T1000 (cell line): Measurements from ENCODE around the gene FLOT2.
"Not testable (repeated sequence)": the region's sequence is repeated elsewhere in the genome, so short reads cannot be mapped to it uniquely, and the experiment has no call there.

ENCODE experiments used
- DNase-seq: peaks from one replicate; lab custom pipeline; 2025; ENCODE audit warnings: mixed read lengths; lab: John Stamatoyannopoulos, UW

The FLOT2 gene

GRCh38 chr17:28873839-28874238 is 23.7 kb downstream of the FLOT2 start:
- DNase-seq, result no peak

- no peak for DNase-seq
Measured at GRCh38 chr17:28871056-28871579, 26.4 kb downstream of the FLOT2 start.

- DNase-seq, result no peak
Measured at GRCh38 chr17:28867276-28867675, 30.3 kb downstream of the FLOT2 start.

- no peak for DNase-seq
Measured at GRCh38 chr17:28865946-28866752, 31.4 kb downstream of the FLOT2 start.

DNA sequence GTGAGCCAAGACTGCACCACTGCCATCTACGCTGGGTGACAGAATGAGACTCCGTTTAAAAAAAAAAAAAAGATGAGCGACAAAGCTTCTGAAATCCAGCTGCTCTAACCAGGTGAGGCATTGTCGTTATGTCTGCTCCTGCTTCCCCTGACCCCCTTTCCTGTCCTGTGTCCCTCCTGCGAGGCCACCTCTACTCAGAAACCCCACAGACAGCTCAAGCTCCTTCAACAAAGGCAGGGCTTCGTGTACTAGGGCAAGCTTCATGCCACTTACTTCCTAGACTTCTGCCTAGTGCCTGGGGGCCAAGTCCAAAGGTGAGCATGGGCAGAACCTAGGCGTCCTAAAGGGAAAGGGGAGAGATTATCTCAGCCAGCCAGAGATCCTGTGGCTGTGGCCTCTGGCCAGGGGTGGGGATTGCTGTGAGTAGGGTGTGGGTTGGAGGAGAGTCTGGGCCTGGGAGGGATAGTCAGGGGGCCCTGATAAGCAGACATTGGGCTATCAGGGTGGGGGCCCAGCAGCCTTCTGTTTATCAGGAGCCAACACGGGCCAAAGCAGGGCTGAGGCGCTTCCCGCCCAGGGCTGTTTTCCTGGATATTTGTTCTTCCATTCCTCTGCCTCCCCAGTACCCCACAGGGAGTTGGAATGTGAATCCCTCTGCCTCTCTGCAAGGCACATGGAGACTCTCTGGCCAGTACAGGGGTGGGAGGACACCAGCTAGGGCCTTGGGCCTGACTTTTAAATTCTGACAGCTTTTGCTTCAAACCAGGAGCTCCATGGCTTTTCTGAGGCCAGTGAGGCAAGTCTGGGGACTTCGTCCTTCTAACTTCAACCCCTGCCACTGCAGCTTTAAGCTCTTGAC is 32.3 kb downstream of the FLOT2 start:
- no peak for DNase-seq

DNA sequence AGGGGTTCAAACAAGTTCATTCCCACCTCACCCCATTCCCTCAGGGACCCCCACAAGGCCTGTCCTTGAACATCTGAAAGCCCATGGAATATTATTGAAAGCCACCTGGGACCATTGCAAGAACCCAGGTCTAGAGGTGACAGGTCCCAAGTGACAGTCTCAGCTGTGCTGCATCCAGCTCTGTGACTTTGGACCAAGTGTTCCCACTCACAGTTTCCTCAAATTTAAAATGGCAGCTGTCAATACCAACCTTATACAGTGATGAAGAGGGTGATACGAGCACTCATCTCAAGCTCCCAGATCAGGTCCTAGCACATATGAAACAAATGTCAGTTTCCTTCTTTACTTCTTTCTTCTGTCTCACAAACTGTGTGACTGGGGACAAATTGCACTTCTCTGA is 33.6 kb downstream of the FLOT2 start:
- DNase-seq, result no peak

- DNase-seq, result no peak
Measured at GRCh38 chr17:28862561-28862960, 35.0 kb downstream of the FLOT2 start.

- no peak for DNase-seq
Measured at GRCh38 chr17:28861393-28862203, 35.9 kb downstream of the FLOT2 start.

- DNase-seq, result no peak
Measured at GRCh38 chr17:28860363-28860808, 37.1 kb downstream of the FLOT2 start.

DNA sequence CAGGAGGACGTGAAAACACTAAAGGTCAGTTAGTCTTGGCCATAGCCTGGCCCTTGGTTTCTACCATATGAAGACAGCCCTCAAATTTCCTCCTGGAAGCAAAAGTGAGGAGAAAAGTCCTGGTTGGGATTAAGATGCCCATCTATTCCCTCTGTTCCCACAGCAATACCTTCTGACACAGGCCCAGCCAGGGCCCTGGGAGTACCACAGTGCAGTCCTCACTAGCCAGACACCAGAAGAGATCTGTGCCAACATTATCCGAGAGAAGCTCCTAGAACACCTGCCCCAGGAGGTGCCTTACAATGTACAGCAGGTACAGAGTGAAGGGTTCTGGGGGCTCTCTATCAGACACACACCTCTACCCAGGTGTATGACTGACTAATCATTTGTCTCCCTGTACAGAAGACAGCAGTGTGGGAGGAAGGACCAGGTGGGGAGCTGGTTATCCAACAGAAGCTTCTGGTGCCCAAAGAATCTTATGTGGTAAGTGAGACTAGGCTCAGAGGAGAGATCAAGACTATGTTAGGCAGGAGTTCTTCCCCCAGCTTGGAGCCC is 38.7 kb downstream of the FLOT2 start:
- DNase-seq, result no peak

- no peak for DNase-seq
Measured at GRCh38 chr17:28857905-28858800, 39.4 kb downstream of the FLOT2 start.

- DNase-seq, result no peak
Measured at GRCh38 chr17:28856028-28856574, 41.4 kb downstream of the FLOT2 start.

DNA sequence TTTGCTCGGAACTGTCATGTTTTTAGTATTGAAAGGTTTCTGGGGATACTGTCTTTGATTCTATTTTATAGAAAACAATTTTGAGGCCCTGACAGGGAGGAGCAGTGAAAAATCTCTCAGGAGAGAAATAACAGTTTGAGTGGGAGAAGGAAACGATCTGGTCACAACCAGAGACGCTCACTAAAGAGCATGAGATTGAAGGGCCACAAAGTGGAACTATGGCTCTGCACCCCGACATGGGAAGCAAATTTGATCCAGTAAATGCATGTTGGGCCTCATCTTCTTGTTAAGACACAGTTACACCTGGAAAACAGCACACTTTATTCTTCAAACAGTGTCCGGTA is 42.2 kb downstream of the FLOT2 start:
- no peak for DNase-seq

GRCh38 chr17:28854457-28855335 is 42.8 kb downstream of the FLOT2 start, which contains the start of gene ERAL1:
Gene ERAL1 (plus strand): TSS chr17:28855016. CDS start chr17:28855035, 19 bp downstream.
- DNase-seq, result peak; percentile 77

DNA sequence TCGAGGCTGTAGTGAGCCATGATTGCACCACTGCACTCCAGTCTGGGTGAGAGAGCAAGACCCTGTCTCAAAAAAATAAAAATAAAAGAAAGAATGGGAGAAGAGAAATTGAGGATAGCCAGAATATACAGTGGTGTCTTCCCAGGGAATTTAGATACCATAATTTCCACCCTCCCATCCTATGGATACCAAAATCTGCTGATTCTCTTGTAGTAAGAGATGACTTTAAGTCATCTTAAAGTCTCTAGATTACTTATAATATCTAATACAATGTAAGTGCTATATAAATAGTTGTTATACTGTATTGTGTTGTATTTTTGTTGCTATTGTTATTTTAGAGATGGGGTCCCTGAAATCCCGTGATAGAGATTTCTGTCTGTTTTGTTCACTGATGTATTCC is 44.2 kb downstream of the FLOT2 start:
- no peak for DNase-seq

GRCh38 chr17:28849281-28849680 is 48.3 kb downstream of the FLOT2 start:
- no peak for DNase-seq

DNA sequence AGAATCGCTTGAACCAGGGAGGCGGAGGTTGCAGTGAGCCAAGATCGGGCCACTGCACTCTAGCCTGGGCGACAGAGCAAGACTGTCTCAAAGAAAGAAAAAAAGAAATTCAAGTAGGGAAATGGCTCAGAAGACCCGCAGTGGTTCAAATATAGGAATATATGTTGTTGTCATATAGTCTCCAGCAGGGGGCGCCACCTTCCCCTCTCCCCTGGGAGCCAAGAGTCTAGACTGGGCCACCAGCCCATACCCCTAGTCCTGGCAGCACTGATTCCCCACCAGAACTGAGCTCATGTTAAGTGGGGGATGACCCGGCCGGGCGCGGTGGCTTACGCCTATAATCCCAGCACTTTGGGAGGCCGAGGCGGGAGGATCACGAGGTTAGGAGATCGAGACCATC is 48.9 kb downstream of the FLOT2 start:
- not testable (repeated sequence) for DNase-seq

- not testable (repeated sequence) for DNase-seq
Measured at GRCh38 chr17:28846699-28847098, 50.8 kb downstream of the FLOT2 start.

DNA sequence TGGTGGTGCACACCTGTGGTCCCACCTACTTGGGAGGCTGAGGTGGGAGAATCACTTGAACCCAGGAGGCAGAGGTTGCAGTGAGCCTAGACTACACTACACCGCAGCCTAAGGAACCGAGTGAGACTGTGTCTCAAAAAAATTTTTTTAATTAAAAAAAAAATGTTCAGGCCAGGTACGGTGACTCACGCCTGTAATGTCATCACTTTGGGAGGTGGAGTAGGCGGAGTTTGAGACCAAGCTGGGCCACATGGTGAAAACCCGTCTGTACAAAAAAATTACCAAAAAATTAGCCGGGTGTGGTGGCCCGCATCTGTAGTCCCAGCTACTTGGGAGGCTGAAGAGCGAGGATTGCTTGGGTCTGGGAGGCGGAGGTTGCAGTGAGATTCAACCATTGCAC is 51.3 kb downstream of the FLOT2 start:
- no peak for DNase-seq
